Neuron (in vitro differentiated cells): Measurements from ENCODE around the gene CD81.

ENCODE experiments used
- H2AFZ ChIP-seq: one replicate; pipeline ENCODE4 v1.6.1; 2013; ENCODE audit warnings: low read depth, mild to moderate bottlenecking, inconsistent platforms, low read length, moderate library complexity
- H3K27me3 ChIP-seq: one replicate; pipeline ENCODE4 v1.6.1; 2013; ENCODE audit warnings: low read length; ENCODE audit not compliant: insufficient read depth
- H3K36me3 ChIP-seq: one replicate; pipeline ENCODE4 v1.6.1; 2013; ENCODE audit warnings: low read length; ENCODE audit not compliant: insufficient read depth
- H3K4me1 ChIP-seq: one replicate; pipeline ENCODE4 v1.6.1; 2013; ENCODE audit warnings: low read length; ENCODE audit not compliant: insufficient read depth
- H3K4me3 ChIP-seq: 2 replicates; pipeline ENCODE4 v1.5.1; 2013; ENCODE audit warnings: mild to moderate bottlenecking, low read length, moderate library complexity
- H3K9me3 ChIP-seq: one replicate; pipeline ENCODE4 v1.6.1; 2013; ENCODE audit warnings: low read length

CD81 gene

GRCh38 chr11:2443881-2444820 lies 67.0 kb downstream of the CD81 start, which contains the start of gene TRPM5:
Gene TRPM5 (minus strand): TSS chr11:2444514. CDS start chr11:2423036, 21,478 bp downstream.
- peaks cover 7% of the 10 kb centered on the region for H3K9me3 ChIP-seq
- H3K36me3 ChIP-seq, result no peaks in the 10 kb centered on the region
- H3K27me3 ChIP-seq, result peaks cover 54% of the 10 kb centered on the region
- H2AFZ ChIP-seq, result no peak within 1 kb of the TSS
- no peaks in the 10 kb centered on the region for H3K4me1 ChIP-seq
- H3K4me3 ChIP-seq, result no peak within 1 kb of the TSS

- Histone ChIP-seq H3K36me3 (no peaks in the 10 kb centered on the region), H3K9me3 (peaks cover 7% of the 10 kb centered on the region), H3K4me1 (no peaks in the 10 kb centered on the region), H3K27me3 (peaks cover 60% of the 10 kb centered on the region), H3K4me3 (no peak within 1 kb of the TSS), H2AFZ (no peak within 1 kb of the TSS)
Measured at GRCh38 chr11:2444821-2445745, 68.0 kb downstream of the CD81 start, which contains the start of gene KCNQ1. Gene KCNQ1 (plus strand): TSS chr11:2445008. CDS start chr11:2445099, 91 bp downstream.

- Histone ChIP-seq H3K36me3 (no peaks in the 10 kb centered on the region), H2AFZ (no peak overlapping the region), H3K9me3 (peaks cover 7% of the 10 kb centered on the region), H3K27me3 (peaks cover 60% of the 10 kb centered on the region), H3K4me3 (no peak overlapping the region), H3K4me1 (no peaks in the 10 kb centered on the region)
Measured at GRCh38 chr11:2445746-2446551, 68.8 kb downstream of the CD81 start.

GRCh38 chr11:2446590-2447252 lies 69.6 kb downstream of the CD81 start:
- Histone ChIP-seq H3K36me3 (no peaks in the 10 kb centered on the region), H3K9me3 (peaks cover 7% of the 10 kb centered on the region), H3K4me1 (no peaks in the 10 kb centered on the region), H2AFZ (no peak overlapping the region), H3K27me3 (peaks cover 59% of the 10 kb centered on the region), H3K4me3 (no peak overlapping the region)
